Limb (tissue), 2 donors: ENCODE data around the gene ERI2.

Source experiments
- DNase-seq, 2 donors: peaks; one replicate each; pipeline ENCODE4 v3.0.0-alpha.2; 2016; ENCODE audit errors: extremely low spot score in 2 of 2

ERI2 gene

DNA sequence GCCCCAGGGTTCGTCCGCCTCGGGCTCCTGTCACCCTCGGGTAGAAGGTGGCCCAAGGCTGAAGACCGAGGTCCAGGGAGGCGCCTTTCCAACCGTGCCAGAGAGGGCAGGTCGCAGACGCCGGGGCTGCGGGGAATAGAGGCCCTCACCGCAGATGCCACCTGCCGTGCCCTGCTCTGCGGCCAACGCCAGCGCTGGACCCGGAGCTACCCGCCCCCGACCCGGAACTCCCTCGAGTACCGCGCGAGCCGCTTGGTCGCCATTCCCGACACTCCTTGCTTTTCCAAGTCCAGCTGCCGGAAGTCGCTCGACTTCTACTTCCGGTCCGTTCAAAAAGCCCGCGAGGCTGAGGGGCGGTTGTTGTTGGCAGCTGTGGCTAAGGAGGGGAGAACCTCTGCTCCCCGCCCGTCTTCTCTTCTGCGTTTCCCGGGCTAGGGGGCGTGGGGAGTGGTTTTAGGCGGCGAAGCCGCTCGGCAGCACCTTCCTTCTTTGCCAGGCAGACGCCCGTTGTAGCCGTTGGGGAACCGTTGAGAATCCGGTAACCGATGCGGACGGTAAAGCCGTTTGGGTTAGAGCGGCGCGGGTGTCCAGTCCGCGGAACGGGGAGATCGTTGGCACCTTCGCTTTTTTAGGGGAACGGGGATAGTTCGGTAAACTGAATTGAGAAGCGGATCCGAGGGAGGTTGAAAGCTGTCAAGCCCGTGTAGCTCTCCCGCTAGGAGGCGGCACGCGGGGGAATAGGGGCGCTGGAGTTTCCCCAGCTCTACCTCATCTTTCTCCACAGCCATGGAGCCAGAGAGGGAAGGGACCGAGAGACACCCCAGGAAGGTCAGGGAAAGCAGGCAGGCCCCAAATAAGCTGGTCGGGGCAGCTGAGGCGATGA lies at the start of gene ERI2, which contains the start of gene REXO5:
ERI2 (minus strand) TSS at position 305 of the 883 bp plus-strand sequence; CDS start at position 263, 42 bp downstream.
REXO5 (plus strand) TSS at position 360 of the 883 bp plus-strand sequence; CDS start at position 787, 427 bp downstream.
- DNase-seq: peak; percentile 93 to 96

- DNase-seq: no peak
Observed at GRCh38 chr16:20854963-20855362, 48.7 kb upstream of the ERI2 start.

- DNase-seq: no peak
Observed at GRCh38 chr16:20853981-20854620, 47.8 kb upstream of the ERI2 start.

- no peak for DNase-seq
Observed at GRCh38 chr16:20853143-20853542, 46.9 kb upstream of the ERI2 start.

DNA sequence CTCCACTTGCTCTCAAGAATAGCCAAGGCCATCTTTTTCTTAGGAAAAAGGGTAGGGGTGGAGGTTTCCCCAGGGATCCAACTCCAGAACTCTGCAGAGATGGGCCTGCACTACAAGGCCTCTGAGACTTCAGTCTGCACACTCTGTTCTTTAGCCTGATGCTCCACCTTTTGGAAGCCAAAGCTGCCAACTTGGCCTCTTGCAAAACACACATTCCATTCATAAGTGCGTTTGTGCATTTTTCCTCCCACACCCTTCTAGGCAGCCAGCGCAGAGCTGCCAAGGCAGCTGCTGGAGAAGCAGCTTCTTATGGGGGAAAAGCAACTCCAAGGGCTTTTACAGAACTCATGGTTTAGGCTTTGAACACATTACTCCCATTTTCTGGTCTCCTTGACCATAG lies 45.3 kb upstream of the ERI2 start:
- DNase-seq: peak; percentile 44 to 79

DNA sequence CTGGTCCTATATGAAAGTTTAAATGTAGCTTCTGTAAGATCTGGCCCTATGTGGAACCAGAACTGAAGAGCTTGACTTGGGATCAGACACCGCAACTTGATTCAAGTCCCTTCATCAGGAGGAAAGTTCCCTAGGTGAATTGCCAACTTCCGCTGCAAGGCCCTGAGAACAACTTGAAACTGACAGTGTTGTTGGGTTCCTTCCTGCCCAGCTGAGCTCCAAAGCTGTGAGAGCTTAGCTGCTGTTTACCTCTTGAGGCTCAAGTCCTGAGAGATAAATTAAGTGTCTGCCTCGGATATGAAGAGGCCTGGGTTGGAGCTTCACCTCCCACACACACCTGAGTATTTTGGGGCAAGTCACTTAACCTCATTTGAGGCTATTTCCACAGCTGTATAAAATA lies 44.7 kb upstream of the ERI2 start:
- DNase-seq: no peak

DNA sequence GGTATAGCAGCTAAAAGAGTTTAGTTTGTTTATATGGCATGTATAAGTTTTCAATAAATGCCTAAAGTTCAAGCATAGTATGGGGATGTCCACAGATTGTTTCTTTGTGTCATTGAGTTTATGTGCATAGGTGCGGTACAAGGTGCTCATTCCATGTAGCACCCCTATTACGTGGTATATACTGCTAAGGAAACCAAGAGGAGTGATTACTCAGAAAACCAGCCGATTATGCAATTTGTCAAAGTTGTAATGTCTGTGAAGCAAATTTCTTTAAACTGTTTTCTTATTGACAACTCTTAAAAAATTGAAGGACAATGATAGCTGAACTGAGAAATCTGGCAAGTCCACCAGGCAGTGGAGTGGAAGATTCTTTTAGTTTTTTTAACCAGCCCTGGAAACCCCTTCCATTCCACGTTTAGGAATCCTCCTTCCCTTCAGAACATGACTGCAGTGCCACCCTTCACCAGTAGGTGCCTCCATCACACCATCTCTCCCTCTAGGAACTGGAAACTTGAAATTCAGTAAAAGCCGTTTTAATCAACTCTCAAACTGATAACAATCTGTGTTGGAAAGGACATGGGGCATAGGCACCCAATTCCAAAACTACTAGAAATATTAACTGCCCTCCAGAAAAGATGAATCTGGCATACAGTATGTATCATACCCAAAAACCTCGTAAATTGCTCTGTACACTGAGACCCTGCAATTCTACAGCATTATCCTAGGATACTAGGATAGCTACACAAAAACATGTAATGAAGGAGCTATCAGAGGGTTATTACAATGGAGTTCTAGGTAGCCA lies 43.5 kb upstream of the ERI2 start:
- DNase-seq: peak; percentile 79 to 84

DNA sequence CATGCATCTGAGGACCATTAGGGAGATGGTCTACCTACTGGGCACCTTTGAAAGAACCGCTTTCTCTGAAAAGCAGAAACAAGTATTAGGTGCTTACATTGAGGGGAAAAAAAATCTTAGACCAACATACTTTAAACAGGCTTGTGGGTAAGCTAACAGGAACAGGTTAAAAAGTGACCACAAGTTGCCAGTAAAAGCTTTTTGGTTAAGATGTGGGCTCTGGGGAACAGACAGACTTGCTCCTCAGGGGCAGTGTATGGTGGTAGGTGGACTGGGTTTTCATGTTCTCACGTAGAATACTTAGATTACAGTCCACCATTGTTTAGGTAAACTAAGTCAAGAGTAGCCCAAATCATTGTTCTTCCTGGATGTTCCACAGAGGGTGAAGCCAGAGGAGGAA lies 41.3 kb upstream of the ERI2 start:
- no peak for DNase-seq

- no peak for DNase-seq
Observed at GRCh38 chr16:20846551-20846950, 40.3 kb upstream of the ERI2 start.

- DNase-seq: no peak
Observed at GRCh38 chr16:20846030-20846429, 39.8 kb upstream of the ERI2 start.

GRCh38 chr16:20844588-20844987 lies 38.3 kb upstream of the ERI2 start:
- no peak for DNase-seq

DNA sequence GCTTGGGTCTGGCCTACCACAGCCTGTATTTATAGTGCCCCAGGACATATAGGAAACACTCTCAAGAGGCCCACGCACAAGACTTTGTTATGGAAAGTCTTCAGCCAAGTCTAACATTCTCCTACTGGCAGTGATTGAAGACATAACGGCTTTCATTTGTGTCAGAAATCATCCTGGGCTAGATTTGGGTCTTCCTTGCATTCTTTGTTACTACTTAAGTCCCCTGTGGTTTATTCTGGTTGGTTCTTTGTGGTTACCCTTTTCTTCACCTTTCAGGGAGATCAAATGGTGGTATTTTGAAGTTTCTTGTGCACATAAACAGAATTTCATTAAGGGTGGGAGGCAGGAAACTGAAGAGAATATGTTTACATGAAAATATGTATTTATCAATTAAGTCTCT lies 37.8 kb upstream of the ERI2 start:
- no peak for DNase-seq

- DNase-seq: no peak
Observed at GRCh38 chr16:20839504-20839903, 33.2 kb upstream of the ERI2 start.

DNA sequence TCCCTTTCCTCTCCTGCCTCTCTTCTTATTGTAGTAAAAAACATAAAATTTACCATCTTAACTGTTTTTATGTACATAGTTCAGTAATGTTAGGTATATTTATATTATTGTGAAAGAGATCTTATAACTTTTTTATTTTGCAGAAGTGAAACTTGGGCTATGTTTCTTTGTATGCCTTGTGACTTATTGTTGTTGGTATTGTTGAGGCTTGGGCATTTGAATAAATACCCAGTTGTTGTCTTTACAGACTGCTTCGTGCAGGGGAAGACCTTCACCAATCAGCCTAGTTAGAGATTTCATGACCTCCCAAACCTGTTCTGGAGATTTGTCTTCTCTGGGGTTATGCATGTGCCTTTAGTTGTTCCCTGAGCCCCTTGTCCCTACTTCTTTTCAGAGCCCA lies 32.0 kb upstream of the ERI2 start:
- no peak for DNase-seq

DNA sequence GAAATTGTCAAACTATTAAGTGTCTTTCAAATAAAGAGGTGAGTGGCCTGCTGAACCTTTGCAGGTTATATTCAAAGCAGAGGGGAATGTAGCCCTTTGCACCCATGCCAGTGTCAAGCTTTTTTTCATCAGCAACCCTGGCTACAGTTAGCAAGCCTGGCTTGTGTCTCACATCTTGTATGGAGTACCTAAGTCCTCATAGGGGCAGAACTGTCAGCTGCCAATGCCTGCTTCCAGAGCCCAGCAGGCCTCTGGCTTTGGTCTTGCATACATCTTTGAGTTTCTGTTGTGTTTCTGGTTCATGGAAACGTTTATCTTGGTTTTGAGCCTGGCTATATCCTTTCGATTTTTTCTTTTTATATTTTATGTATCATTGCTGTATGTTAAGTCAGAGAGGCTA lies 26.8 kb upstream of the ERI2 start:
- DNase-seq: no peak

DNA sequence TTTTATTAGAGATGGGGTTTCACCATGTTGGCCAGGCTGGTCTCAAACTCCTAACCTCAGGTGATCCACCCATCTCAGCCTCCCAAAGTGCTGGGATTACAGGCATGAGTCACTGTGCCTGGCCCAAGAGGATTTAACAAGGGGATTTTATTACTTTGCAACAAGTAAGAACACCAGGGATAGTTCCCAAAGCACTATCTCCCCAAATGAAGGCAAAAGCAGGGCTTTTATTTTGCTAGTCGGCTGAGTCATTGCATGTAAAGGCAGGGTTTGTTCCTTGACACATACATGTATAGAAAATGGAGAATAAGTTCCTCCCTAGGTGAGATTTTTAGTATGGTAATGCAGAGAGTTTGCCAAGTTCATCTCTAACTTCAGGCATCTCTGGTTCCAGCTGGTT lies 24.1 kb upstream of the ERI2 start:
- no peak for DNase-seq

- no peak for DNase-seq
Observed at GRCh38 chr16:20829536-20829935, 23.3 kb upstream of the ERI2 start.

GRCh38 chr16:20826039-20826566 lies 19.8 kb upstream of the ERI2 start:
- no peak for DNase-seq

GRCh38 chr16:20822521-20823325 lies 16.5 kb upstream of the ERI2 start:
- DNase-seq: no peak

- no peak for DNase-seq
Observed at GRCh38 chr16:20821682-20822081, 15.4 kb upstream of the ERI2 start.
